H1 (cell line): Measurements from ENCODE around the gene MYBPC2. TPM values are rescaled to one million over a fixed set of nuclear protein-coding genes. Genes with fewer than 3 reads are reported as not detected.
A peak's percentile ranks its signal among the peaks of the same experiment; 100 is the strongest.

Experiments used
- CBX8 ChIP-seq: fragments of 300-800, 300-1000 bp; sonication (generic); IDR thresholded peaks from 2 replicates; pipeline ENCODE4 v1.7.1; 2016; ENCODE audit warnings: low read depth, low read length, borderline replicate concordance
- POLR2A ChIP-seq, 2 experiments: IDR thresholded peaks; 1 replicate in 1 of 2; 2 replicates in 1 of 2; pipeline ENCODE4 v1.6.1; 2011; ENCODE audit warnings: low read depth in 2 of 2, low read length in 2 of 2, mild to moderate bottlenecking in 2 of 2; ENCODE audit errors: control extremely low read depth in 1 of 2
- POLR2AphosphoS5 ChIP-seq: IDR thresholded peaks from 2 replicates; pipeline ENCODE4 v1.6.1; 2011; ENCODE audit warnings: low read depth, low read length
- RAD21 ChIP-seq, 2 experiments: IDR thresholded peaks in 1 of 2; conservative IDR thresholded peaks in 1 of 2; 2 replicates each; pipeline ENCODE4 v1.6.1; 2011; ENCODE audit warnings: low read depth in 2 of 2, low read length in 2 of 2, improper control_type of control experiment in 1 of 2, inconsistent platforms in 1 of 2, mild to moderate bottlenecking in 1 of 2, moderate library complexity in 1 of 2
- SP1 ChIP-seq: IDR thresholded peaks from 2 replicates; pipeline ENCODE4 v1.6.1; 2011; ENCODE audit warnings: low read depth, low read length
- polyA plus RNA-seq, 7 experiments: library from polyadenylated mRNA; depleted of rRNA in 3 of 7; stranded (reverse) in 5 of 7; unstranded in 2 of 7; fragments of >200 nt in 5 of 7; fragments of 200-250 nt in 2 of 7; gene quantifications; 1 replicate in 5 of 7; 2 replicates in 1 of 7; 4 replicates in 1 of 7; pipeline versions ENCODE4 v1.2.1 to v1.2.3, GENCODE V29; 2011 to 2013; ENCODE audit warnings: missing spikeins in 2 of 7, mixed read lengths in 2 of 7
- total RNA-seq: library from RNA; stranded (reverse); fragmentation: NEBNext Ultra II Directional; extraction: Animal tissue kit (Norgen Biotek cat#: 25700); gene quantifications from 2 replicates; pipeline ENCODE4 v1.2.1, GENCODE V29; 2021

Gene MYBPC2
- total and polyA plus RNA-seq, 2 of the 8 experiments (the other 6 are each of a cell fraction or from before 2014, with no cell fraction given), result 1.8 to 3.1 TPM

GRCh38 chr19:50465986-50466705 lies 33.5 kb downstream of the MYBPC2 start (continued):
- TF ChIP-seq POLR2AphosphoS5, result peak; percentile 41; the same call in 1 of the 2 replicates
- TF ChIP-seq RAD21 (IDR thresholded peaks at IDR 0.05 in 1 of 2, conservative IDR thresholded peaks at IDR 0.05 in 1 of 2; ENCODE audit: low read depth in 2 of 2, low read length in 2 of 2), result peak; percentile 38 to 47; a peak in 2 of 4 replicates
- no peak for TF ChIP-seq CBX8
- TF ChIP-seq POLR2A (IDR thresholded peaks at IDR 0.05; ENCODE audit: control extremely low read depth in 1 of 2, low read depth in 2 of 2, low read length in 2 of 2), result 0 out of 3 replicates have a peak, but pooled peaks of 1 of the 2 experiments have one; percentile 35
- TF ChIP-seq SP1, result 0 out of 2 replicates have a peak, but pooled peaks have one; percentile 21
